Upper lobe of left lung (tissue), 4 donors: ENCODE data around the gene SELENOO.

Experiments used
- CTCF ChIP-seq, 6 experiments: fragments of 450-650 bp in 4 of 6; fragments of 200-600 bp in 2 of 6; sonication (generic) in 2 of 6; IDR thresholded peaks; one replicate each; pipeline ENCODE4 v1.5.1; 2016 to 2019; ENCODE audit warnings: antibody characterized with exemption in 6 of 6
- EP300 ChIP-seq, 4 donors: sonication (generic); formaldehyde crosslinking; IDR thresholded peaks; one replicate each; pipeline ENCODE4 v1.5.1; 2017; ENCODE audit warnings: antibody characterized with exemption in 4 of 4, control low read depth in 2 of 4
- POLR2AphosphoS5 ChIP-seq, 2 donors: sonication (generic); formaldehyde crosslinking; IDR thresholded peaks; one replicate each; pipeline ENCODE4 v1.5.1; 2017; ENCODE audit warnings: antibody characterized with exemption in 2 of 2

GRCh38 chr22:50199829-50200460 is 866 bp upstream of the SELENOO start:
- TF ChIP-seq EP300 (IDR thresholded peaks at IDR 0.05) (no peak), CTCF (IDR thresholded peaks at IDR 0.05) (no peak), POLR2AphosphoS5 (IDR thresholded peaks at IDR 0.05) (no peak)
